ENCODE results near the gene SH3GL2.

- TF ChIP-seq CTCF (IDR thresholded peaks at IDR 0.05) = no peak
- no peak for TF ChIP-seq POLR2A (IDR thresholded peaks at IDR 0.05)
These were observed 43.3 kb downstream of the SH3GL2 start for GRCh38 chr9:17622141-17622540.
